ENCODE measurements around the gene MMP24.

MMP24 gene

DNA sequence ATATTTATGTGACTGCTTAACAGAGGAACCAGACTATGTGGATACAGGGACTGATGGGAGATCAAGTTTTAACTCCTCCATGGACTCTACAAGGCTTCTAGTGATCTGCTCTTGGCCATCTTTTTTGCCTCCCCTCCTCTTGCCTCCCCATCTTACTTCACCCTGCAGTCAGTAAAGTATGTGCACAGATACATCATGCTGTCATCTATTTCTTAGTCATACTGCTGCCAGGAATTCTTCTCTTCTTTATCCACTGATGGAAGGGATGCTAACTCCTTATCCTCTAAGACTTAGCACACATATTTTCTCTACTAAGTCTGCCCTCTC lies 93.3 kb downstream of the MMP24 start:
- H3K27me3 ChIP-seq (replicated peaks in 2 of 5; ENCODE audit: control insufficient read depth in 4 of 5, insufficient read depth in 5 of 5, low read length in 4 of 5), result no peaks in the 10 kb centered on the region
- no peak overlapping the region for H3K27ac ChIP-seq (ENCODE audit: insufficient read depth in 1 of 2, low read depth in 1 of 2, low read length in 2 of 2, poor library complexity in 1 of 2, severe bottlenecking in 2 of 2)
- H3K9me3 ChIP-seq (ENCODE audit: control extremely low read depth in 1 of 5, control insufficient read depth in 4 of 5, insufficient read depth in 2 of 5, low read depth in 1 of 5, low read length in 4 of 5), result peaks cover 0 to 1% (median 0%) of the 10 kb centered on the region in 5 experiments
- CTCF ChIA-PET, result no interaction called here
- H3K36me3 ChIP-seq (ENCODE audit: control insufficient read depth in 4 of 4, insufficient read depth in 4 of 4, low read length in 3 of 4), result peaks cover 0 to 5% (median under 1%) of the 10 kb centered on the region in 4 experiments
- no peak overlapping the region for H3K4me3 ChIP-seq (ENCODE audit: control insufficient read depth in 1 of 7, extremely low read depth in 1 of 7, insufficient read depth in 4 of 7, low read depth in 2 of 7, low read length in 6 of 7)
- peaks cover 0 to 14% (median 12%) of the 10 kb centered on the region in 4 experiments for H3K4me1 ChIP-seq (ENCODE audit: control extremely low read depth in 1 of 4, control insufficient read depth in 4 of 4, insufficient read depth in 4 of 4, low read length in 3 of 4)
- no peak for DNase-seq
- POLR2A ChIA-PET, result no interaction called here

DNA sequence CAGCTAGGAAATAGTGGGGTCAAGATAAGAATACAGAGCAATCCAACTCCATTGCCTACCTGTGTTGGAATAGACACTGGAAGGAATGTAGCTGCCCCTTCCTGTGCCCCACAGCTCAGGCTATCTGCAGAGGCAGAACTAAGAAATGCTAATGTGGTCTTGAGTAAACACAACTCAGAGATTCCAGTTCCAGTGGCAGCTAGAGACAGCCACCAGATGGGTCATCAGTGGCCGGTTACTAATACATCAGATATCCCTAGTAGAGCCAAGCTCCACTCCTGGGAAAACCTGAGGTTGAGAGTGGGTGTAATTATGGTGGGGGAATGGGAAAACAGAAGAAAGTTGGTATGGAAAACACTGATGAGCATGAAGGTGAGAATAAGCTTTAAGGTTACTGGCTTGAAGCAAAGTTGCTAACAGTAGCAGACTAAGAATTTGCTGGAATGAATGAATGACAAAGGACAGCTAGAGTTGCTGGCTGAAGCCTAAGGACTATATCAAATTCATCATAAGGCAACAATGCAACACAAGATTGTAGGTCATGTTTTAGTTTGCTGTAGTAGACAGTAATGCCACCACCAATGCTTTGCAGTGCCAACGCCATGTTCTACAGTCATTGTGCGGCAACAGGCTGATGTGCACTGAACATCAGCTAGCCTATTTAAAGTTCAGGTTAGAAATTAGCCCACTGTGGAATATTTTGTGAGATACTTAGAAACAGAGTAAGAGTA lies 94.1 kb downstream of the MMP24 start:
- Histone ChIP-seq H3K4me1 (ENCODE audit: control extremely low read depth in 1 of 4, control insufficient read depth in 4 of 4, insufficient read depth in 4 of 4, low read length in 3 of 4) (peaks cover 0 to 7% (median 5%) of the 10 kb centered on the region in 4 experiments), H3K27me3 (replicated peaks in 2 of 5; ENCODE audit: control insufficient read depth in 4 of 5, insufficient read depth in 5 of 5, low read length in 4 of 5) (no peaks in the 10 kb centered on the region), H3K27ac (ENCODE audit: insufficient read depth in 1 of 2, low read depth in 1 of 2, low read length in 2 of 2, poor library complexity in 1 of 2, severe bottlenecking in 2 of 2) (no peak overlapping the region), H3K36me3 (ENCODE audit: control insufficient read depth in 4 of 4, insufficient read depth in 4 of 4, low read length in 3 of 4) (peaks cover 0 to 5% (median under 1%) of the 10 kb centered on the region in 4 experiments), H3K4me3 (ENCODE audit: control insufficient read depth in 1 of 7, extremely low read depth in 1 of 7, insufficient read depth in 4 of 7, low read depth in 2 of 7, low read length in 6 of 7) (no peak overlapping the region), H3K9me3 (ENCODE audit: control extremely low read depth in 1 of 5, control insufficient read depth in 4 of 5, insufficient read depth in 2 of 5, low read depth in 1 of 5, low read length in 4 of 5) (peaks cover 0 to 1% (median 0%) of the 10 kb centered on the region in 5 experiments)
- ChIA-PET CTCF (interaction anchor here (0.8 kb wide), 2 partner anchors 13 to 30 kb away, joined by 3 read pairs; no protein-coding TSS in a partner anchor), POLR2A (no interaction called here)
- 100% methylated on average over 2 of the region's 3 CpGs for WGBS (ENCODE audit: insufficient coverage)
- DNase-seq, result no peak

DNA sequence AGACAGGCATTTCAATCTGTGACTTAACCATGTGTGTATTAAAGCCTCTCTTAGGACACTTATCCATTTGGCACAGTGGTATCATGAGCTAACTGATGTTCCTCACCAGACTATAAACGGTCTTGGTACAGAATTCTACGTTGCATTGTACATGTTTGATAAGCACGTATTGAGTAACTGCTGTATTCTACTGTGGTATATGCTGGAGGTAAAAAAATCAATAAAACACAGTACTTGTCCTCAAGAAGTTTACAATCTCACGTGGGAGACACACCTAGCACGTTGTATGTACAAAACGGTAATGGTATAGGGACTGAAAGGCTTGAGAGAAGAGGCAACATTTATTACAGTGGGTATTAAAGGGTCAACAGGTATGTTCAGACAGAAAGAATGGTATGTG lies 98.9 kb downstream of the MMP24 start:
- Histone ChIP-seq H3K27ac (ENCODE audit: insufficient read depth in 1 of 2, low read depth in 1 of 2, low read length in 2 of 2, poor library complexity in 1 of 2, severe bottlenecking in 2 of 2) (no peak overlapping the region), H3K36me3 (ENCODE audit: control insufficient read depth in 4 of 4, insufficient read depth in 4 of 4, low read length in 3 of 4) (peaks cover 0 to 9% (median 2%) of the 10 kb centered on the region in 4 experiments), H3K4me1 (ENCODE audit: control extremely low read depth in 1 of 4, control insufficient read depth in 4 of 4, insufficient read depth in 4 of 4, low read length in 3 of 4) (peaks cover 0 to 5% (median 0%) of the 10 kb centered on the region in 4 experiments), H3K9me3 (ENCODE audit: control extremely low read depth in 1 of 5, control insufficient read depth in 4 of 5, insufficient read depth in 2 of 5, low read depth in 1 of 5, low read length in 4 of 5) (peaks cover 0 to 1% (median 0%) of the 10 kb centered on the region in 5 experiments), H3K27me3 (replicated peaks in 2 of 5; ENCODE audit: control insufficient read depth in 4 of 5, insufficient read depth in 5 of 5, low read length in 4 of 5) (no peaks in the 10 kb centered on the region), H3K4me3 (ENCODE audit: control insufficient read depth in 1 of 7, extremely low read depth in 1 of 7, insufficient read depth in 4 of 7, low read depth in 2 of 7, low read length in 6 of 7) (no peak overlapping the region)
- no peak for DNase-seq
- POLR2A ChIA-PET, result no interaction called here
- 100% methylated on average over 1 of the region's 6 CpGs for WGBS (ENCODE audit: insufficient coverage)
- CTCF ChIA-PET, result interaction anchor here (1.5 kb wide), 1 partner anchor 20 kb away, joined by 3 read pairs; no protein-coding TSS in a partner anchor

DNA sequence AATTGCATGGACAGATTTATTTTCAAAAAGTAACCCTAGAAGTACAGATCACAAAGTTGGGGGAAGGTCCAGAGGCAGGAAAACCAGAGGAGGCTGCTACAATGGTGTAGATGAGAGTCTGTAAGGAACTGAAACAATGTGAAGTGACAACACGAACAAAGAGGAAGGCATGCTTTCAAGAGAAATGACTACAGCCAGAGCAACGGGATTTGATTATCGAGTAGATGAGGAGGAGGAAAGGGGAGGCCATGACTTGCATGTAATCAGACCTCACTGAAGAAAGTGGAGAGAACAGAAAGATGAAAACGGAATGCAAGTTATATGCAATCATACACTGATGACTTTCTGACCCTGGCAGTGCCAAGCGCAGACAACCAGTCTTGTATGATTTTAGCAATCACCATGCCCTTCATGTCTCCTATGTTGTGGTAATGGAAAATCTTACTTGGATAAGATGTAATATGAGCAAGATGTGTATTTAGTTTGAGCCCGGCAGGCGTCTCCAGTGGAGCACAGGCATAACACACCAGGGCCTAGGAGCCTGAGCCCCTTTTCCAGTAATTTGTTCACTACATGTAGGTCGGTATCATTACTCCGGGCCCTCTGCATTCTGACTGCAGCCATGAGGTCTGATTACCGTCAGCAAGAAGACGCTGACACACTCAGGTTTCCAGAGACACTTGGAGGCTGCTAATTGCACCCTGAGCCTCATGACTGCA lies 99.7 kb downstream of the MMP24 start:
- Histone ChIP-seq H3K4me3 (ENCODE audit: control insufficient read depth in 1 of 7, extremely low read depth in 1 of 7, insufficient read depth in 4 of 7, low read depth in 2 of 7, low read length in 6 of 7) (no peak overlapping the region), H3K27me3 (replicated peaks in 2 of 5; ENCODE audit: control insufficient read depth in 4 of 5, insufficient read depth in 5 of 5, low read length in 4 of 5) (no peaks in the 10 kb centered on the region), H3K27ac (ENCODE audit: insufficient read depth in 1 of 2, low read depth in 1 of 2, low read length in 2 of 2, poor library complexity in 1 of 2, severe bottlenecking in 2 of 2) (no peak overlapping the region), H3K9me3 (ENCODE audit: control extremely low read depth in 1 of 5, control insufficient read depth in 4 of 5, insufficient read depth in 2 of 5, low read depth in 1 of 5, low read length in 4 of 5) (peaks cover 0 to 1% (median 0%) of the 10 kb centered on the region in 5 experiments), H3K4me1 (ENCODE audit: control extremely low read depth in 1 of 4, control insufficient read depth in 4 of 4, insufficient read depth in 4 of 4, low read length in 3 of 4) (peaks cover 0 to 5% (median 0%) of the 10 kb centered on the region in 4 experiments), H3K36me3 (ENCODE audit: control insufficient read depth in 4 of 4, insufficient read depth in 4 of 4, low read length in 3 of 4) (peaks cover 0 to 7% (median 2%) of the 10 kb centered on the region in 4 experiments)
- no peak for DNase-seq
- ChIA-PET POLR2A (no interaction called here), CTCF (interaction anchor here (1.5 kb wide), 1 partner anchor 20 kb away, joined by 3 read pairs; no protein-coding TSS in a partner anchor)
- 93% methylated on average over 11 of the region's 11 CpGs for WGBS (ENCODE audit: insufficient coverage)
